Lower lobe of right lung (tissue), 2 donors: ENCODE measurements around the gene NTRK2. TPM values are rescaled to one million over a fixed set of nuclear protein-coding genes. Genes with fewer than 3 reads are reported as not detected.

Source experiments
- ATAC-seq, 2 donors: fragments of 200-7000 bp; cut with Tn5 transposase; one replicate each; pipeline ENCODE4 v1.9.1; 2020 to 2022; ENCODE audit warnings: mild to moderate bottlenecking in 2 of 2, moderate library complexity in 2 of 2
- DNase-seq: peaks from one replicate; pipeline ENCODE4 v3.0.0-alpha.2; 2020
- H3K27ac ChIP-seq: fragments of 200-600 bp; one replicate; pipeline ENCODE4 v1.8.0; 2022
- H3K27me3 ChIP-seq: fragments of 200-600 bp; one replicate; pipeline ENCODE4 v1.8.0; 2022; ENCODE audit warnings: low read depth
- H3K36me3 ChIP-seq: fragments of 200-600 bp; one replicate; pipeline ENCODE4 v1.8.0; 2022; ENCODE audit warnings: mild to moderate bottlenecking
- H3K4me1 ChIP-seq: fragments of 200-600 bp; one replicate; pipeline ENCODE4 v1.8.0; 2022
- H3K4me3 ChIP-seq: fragments of 200-600 bp; one replicate; pipeline ENCODE4 v1.8.0; 2022; ENCODE audit warnings: mild to moderate bottlenecking
- H3K9me3 ChIP-seq: fragments of 200-600 bp; one replicate; pipeline ENCODE4 v1.8.0; 2022
- intact Hi-C: fragments of 100-400 bp; cut with DNase I; formaldehyde crosslinking; loops from one replicate; pipeline ENCODE4 v1.11.0; 2022
- total RNA-seq: library from RNA; stranded (reverse); fragmentation: NEBNext Ultra II Directional; extraction: Animal tissue kit (Norgen Biotek cat#: 25700); gene quantifications from one replicate; pipeline ENCODE4 v1.2.1, GENCODE V29; 2021
- TF ChIP-seq, protein P1 (sequence below): fragments of 200-600 bp; IDR thresholded peaks from one replicate; pipeline ENCODE4 v1.8.0; 2022; ENCODE audit warnings: antibody characterized with exemption, mild to moderate bottlenecking
- donor health status: DM: no; HTN: yes; CAD: no; lungs with severe emphysema.

Gene NTRK2
- total RNA-seq, 1 donor from 2014 or later, result 7.7 TPM

DNA sequence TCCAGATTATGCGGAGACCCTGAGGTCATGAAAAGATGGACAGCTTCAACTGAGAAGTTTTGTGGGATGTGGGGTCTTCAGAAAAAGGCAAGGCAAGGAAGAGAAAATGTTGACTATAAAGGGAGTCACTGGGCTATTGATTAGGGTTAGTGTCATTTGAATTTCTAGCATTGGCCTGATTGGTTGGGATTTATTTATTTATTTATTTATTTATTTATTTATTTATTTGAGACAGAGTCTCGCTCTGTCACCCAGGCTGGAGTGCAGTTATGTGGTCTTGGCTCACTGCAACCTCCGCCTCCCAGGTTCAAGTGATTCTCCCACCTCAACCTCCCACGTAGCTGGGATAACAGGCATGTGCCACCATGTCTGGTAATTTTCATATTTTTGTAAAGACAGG, 279.7 kb downstream of the NTRK2 start:
- no peak for DNase-seq
- no peak for ATAC-seq
- intact Hi-C loops, result no loop called here
- TF ChIP-seq, protein P1, sequence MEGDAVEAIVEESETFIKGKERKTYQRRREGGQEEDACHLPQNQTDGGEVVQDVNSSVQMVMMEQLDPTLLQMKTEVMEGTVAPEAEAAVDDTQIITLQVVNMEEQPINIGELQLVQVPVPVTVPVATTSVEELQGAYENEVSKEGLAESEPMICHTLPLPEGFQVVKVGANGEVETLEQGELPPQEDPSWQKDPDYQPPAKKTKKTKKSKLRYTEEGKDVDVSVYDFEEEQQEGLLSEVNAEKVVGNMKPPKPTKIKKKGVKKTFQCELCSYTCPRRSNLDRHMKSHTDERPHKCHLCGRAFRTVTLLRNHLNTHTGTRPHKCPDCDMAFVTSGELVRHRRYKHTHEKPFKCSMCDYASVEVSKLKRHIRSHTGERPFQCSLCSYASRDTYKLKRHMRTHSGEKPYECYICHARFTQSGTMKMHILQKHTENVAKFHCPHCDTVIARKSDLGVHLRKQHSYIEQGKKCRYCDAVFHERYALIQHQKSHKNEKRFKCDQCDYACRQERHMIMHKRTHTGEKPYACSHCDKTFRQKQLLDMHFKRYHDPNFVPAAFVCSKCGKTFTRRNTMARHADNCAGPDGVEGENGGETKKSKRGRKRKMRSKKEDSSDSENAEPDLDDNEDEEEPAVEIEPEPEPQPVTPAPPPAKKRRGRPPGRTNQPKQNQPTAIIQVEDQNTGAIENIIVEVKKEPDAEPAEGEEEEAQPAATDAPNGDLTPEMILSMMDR, result no peak
- Histone ChIP-seq H3K27me3 (no peaks in the 10 kb centered on the region), H3K36me3 (no peaks in the 10 kb centered on the region), H3K27ac (no peak overlapping the region), H3K9me3 (no peaks in the 10 kb centered on the region), H3K4me1 (peaks cover 9% of the 10 kb centered on the region), H3K4me3 (no peak overlapping the region)

DNA sequence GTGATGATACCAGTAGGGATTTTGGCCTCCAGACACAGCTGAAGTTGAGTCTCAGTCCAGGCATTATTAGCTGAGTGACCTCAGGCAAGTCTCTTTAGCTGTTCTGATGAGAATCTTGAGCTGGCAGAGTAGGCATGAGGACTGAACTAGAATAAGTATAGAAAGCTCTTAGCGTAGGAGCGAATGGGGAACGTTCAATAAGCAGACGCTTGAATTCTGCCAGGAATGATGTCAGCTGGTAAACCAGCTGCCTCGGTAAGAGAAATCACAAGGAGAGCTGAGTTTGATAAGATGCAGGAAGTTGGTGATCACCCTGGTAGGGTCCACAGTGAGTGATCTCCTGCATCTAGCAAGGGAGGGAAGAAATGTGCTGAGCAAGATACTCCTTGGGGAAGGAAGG, 280.4 kb downstream of the NTRK2 start:
- H3K36me3 ChIP-seq, result no peaks in the 10 kb centered on the region
- TF ChIP-seq, protein P1, result no peak
- DNase-seq (no peak), ATAC-seq (no peak)
- H3K9me3 ChIP-seq, result no peaks in the 10 kb centered on the region
- H3K4me1 ChIP-seq, result peaks cover 9% of the 10 kb centered on the region
- intact Hi-C loops, result no loop called here
- H3K27me3 ChIP-seq, result no peaks in the 10 kb centered on the region
- no peak overlapping the region for H3K27ac ChIP-seq
- H3K4me3 ChIP-seq, result no peak overlapping the region

DNA sequence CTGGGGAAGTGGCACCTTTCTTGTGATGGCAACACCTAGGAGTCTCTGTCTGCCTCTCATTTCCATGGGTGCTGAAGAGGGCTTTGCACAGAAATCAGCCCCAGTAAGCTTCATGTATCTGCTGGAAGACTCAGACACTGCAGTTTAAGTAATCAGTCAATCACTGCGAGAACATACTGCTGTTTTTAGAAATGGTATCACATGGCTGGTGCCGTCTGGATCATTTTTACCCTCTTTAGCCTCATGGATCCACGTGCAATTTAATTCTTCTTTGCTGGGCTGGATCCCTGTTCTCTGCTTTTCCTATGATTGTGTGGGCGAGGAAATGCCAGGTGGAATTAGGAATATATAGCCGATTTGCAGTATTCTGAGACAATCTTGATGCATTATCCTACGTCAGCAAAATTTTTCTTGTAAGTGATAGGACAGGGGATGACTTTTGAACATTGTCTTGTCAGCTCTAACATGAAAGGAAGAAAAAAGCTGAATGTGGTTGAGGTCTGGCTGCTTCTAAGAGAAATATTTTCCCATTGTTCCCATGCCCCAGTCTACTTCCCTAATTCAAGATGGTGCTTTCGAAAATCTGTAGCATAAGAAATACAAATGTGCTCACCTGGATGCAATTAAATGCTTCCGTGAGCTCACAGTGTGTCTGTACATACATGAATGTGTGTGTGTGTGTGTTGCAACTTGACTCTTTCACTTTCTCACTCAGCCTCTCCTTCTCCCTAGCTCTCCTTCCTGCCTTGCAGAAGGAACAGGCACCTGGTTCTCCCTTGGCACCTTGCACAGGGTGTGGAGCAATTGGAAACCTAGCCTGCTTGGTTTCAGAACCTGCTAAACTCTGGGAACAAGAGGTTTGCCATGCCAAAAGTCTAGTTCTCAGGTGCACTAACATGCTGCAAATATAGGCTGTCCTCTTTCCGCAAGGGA, 281.6 kb downstream of the NTRK2 start:
- DNase-seq, result no peak
- TF ChIP-seq, protein P1, result no peak
- intact Hi-C loops, result no loop called here

DNA sequence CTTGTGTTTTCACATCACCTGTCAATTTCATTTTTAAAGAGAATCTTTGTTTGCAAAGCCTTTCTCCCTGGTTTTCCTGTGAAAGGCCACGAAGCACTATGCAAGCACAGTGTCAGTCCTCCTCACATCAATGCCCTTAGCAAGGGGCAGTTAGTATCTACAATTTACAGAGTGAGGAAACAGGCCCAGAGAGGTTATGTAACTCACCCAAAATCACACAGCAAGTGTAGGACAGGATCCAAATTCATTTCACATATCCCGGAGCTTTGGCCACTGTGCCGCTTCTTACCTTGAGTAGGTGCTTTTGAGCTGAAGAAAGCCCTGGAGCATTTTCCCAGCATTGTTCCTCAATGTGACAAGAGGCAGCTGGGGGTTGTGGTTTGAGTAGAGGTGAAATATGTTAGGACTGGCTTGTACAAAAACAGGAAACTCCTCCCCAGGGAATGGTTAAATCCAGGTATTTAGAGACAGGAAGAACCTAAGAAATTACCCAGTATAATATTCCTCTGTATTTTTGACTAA, 283.8 kb downstream of the NTRK2 start:
- Histone ChIP-seq H3K9me3 (no peaks in the 10 kb centered on the region), H3K36me3 (no peaks in the 10 kb centered on the region), H3K4me1 (peaks cover 9% of the 10 kb centered on the region), H3K27ac (no peak overlapping the region), H3K4me3 (no peak overlapping the region), H3K27me3 (no peaks in the 10 kb centered on the region)
- DNase-seq (no peak), ATAC-seq (no peak)
- intact Hi-C loops, result no loop called here
- TF ChIP-seq, protein P1, result no peak

More for the DNA sequence above, 281.6 kb downstream of the NTRK2 start:
- no peak for ATAC-seq
- peaks cover 9% of the 10 kb centered on the region for H3K4me1 ChIP-seq
- H3K4me3 ChIP-seq, result no peak overlapping the region
- H3K27ac ChIP-seq, result no peak overlapping the region
- H3K27me3 ChIP-seq, result no peaks in the 10 kb centered on the region
- no peaks in the 10 kb centered on the region for H3K9me3 ChIP-seq
- no peaks in the 10 kb centered on the region for H3K36me3 ChIP-seq

DNA sequence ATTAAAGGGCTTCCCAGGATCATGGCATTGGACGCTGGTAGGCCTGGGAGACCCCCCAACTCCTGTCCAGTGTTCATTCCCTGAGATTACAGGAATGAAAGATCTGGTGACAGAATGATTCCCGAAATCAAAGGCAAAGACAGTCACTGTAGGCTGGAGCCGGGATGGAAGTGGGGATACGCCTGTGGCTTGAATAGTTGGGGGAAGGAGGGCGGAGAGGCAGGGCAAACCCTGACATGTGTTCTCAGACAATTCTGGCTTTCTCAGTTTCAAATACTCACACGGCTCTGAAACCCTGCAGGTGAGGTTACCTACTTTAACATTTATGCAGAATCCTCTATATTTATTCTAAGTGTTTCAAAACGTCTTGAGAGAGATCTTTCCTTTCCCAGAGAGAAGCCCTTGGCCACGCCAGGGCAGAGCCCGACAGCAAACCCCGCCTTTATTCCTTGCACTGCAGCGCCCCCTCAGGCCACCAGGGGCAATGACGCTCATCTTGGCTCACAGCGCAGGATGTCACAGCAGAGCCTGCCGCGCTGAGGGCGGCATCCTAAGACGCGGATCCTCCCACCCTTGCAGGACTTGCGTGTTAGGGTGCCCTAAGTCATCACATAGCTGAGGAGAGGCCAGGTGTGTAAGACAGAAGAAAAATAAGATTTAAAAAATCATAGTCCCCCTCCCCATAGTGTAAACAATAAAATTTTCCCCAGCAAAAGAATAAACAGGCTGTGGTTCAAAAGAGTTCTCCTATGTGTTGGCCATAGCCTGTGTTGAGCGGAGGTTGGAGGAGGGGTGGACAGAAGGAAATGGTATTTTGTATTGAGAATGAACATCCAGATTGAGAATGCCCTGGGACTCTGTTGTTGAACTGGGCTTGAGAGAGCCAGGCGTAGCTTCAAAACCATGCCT, 284.5 kb downstream of the NTRK2 start:
- no peaks in the 10 kb centered on the region for H3K27me3 ChIP-seq
- intact Hi-C loops, result no loop called here
- no peak overlapping the region for H3K4me3 ChIP-seq
- DNase-seq, result peak; percentile 75
- TF ChIP-seq, protein P1, result peak; percentile 93
- ATAC-seq, result peak; percentile 94 to 95
- no peak overlapping the region for H3K27ac ChIP-seq
- H3K36me3 ChIP-seq, result no peaks in the 10 kb centered on the region
- no peaks in the 10 kb centered on the region for H3K9me3 ChIP-seq
- H3K4me1 ChIP-seq, result peaks cover 9% of the 10 kb centered on the region
